ENCODE measurements around the gene PRRC2B. TPM values are rescaled to one million over a fixed set of nuclear protein-coding genes. Genes with fewer than 3 reads are reported as not detected.
A peak's percentile ranks its signal among the peaks of the same experiment; 100 is the strongest.
"Not testable (repeated sequence)": the region's sequence is repeated elsewhere in the genome, so short reads cannot be mapped to it uniquely, and the experiment has no call there.

PRRC2B gene
- total RNA-seq, 2 donors from 2014 or later, result 122 to 246 TPM

GRCh38 chr9:131467214-131467935 is 73.5 kb downstream of the PRRC2B start:
- no peak for ATAC-seq
- no peak overlapping the region for H3K4me3 Mint-ChIP-seq
- no peak for DNase-seq (ENCODE audit: low spot score)
- H3K9me3 Mint-ChIP-seq, result no peaks in the 10 kb centered on the region
- peaks cover 0 to 8% of the 10 kb centered on the region in 2 donors for H3K4me1 Mint-ChIP-seq (ENCODE audit: low read depth in 2 of 2)
- peaks cover 11% of the 10 kb centered on the region for H3K36me3 Mint-ChIP-seq
- H3K27ac Mint-ChIP-seq, result no peak overlapping the region
- H3K27me3 Mint-ChIP-seq, result no peaks in the 10 kb centered on the region

DNA sequence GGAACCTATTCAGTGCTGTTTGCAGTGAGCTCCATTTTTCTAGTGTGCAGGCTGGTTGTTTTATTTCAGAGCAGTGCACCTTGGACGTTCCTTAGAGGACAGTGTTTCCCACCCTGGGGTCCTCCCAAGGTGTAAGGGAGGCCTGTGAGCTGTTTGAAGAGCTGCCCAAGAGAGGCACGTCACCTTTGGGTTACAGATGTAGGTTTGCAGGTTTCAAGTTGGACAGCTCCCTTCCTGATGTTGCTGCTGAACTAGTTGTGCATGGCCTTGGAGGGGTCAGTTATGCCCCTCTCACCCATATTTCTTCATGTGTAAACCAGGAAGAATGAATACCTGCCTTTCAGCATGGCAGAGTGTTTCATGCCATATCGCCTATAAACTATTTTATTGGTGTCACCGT is 74.1 kb downstream of the PRRC2B start:
- no peaks in the 10 kb centered on the region for H3K27me3 Mint-ChIP-seq
- no peak for ATAC-seq
- peaks cover 15% of the 10 kb centered on the region for H3K36me3 Mint-ChIP-seq
- H3K27ac Mint-ChIP-seq, result no peak overlapping the region
- no peak overlapping the region for H3K4me3 Mint-ChIP-seq
- no peak for DNase-seq (ENCODE audit: low spot score)
- peaks cover 0 to 11% of the 10 kb centered on the region in 2 donors for H3K4me1 Mint-ChIP-seq (ENCODE audit: low read depth in 2 of 2)
- no peaks in the 10 kb centered on the region for H3K9me3 Mint-ChIP-seq

GRCh38 chr9:131469356-131469755 is 75.5 kb downstream of the PRRC2B start:
- H3K27me3 Mint-ChIP-seq, result no peaks in the 10 kb centered on the region
- H3K36me3 Mint-ChIP-seq, result peaks cover 15% of the 10 kb centered on the region
- no peak for DNase-seq (ENCODE audit: low spot score)
- peak overlapping the region in 1 of 2 donors; percentile 71 for H3K27ac Mint-ChIP-seq
- no peak for ATAC-seq
- no peaks in the 10 kb centered on the region for H3K9me3 Mint-ChIP-seq
- H3K4me3 Mint-ChIP-seq, result no peak overlapping the region
- peaks cover 0 to 11% of the 10 kb centered on the region in 2 donors for H3K4me1 Mint-ChIP-seq (ENCODE audit: low read depth in 2 of 2)

GRCh38 chr9:131469951-131470350 is 76.1 kb downstream of the PRRC2B start:
- H3K27ac Mint-ChIP-seq, result no peak overlapping the region
- peaks cover 19% of the 10 kb centered on the region for H3K36me3 Mint-ChIP-seq
- H3K4me1 Mint-ChIP-seq (ENCODE audit: low read depth in 2 of 2), result peaks cover 0 to 11% of the 10 kb centered on the region in 2 donors
- no peaks in the 10 kb centered on the region for H3K9me3 Mint-ChIP-seq
- no peak for DNase-seq (ENCODE audit: low spot score)
- no peak overlapping the region for H3K4me3 Mint-ChIP-seq
- H3K27me3 Mint-ChIP-seq, result no peaks in the 10 kb centered on the region
- no peak for ATAC-seq

DNA sequence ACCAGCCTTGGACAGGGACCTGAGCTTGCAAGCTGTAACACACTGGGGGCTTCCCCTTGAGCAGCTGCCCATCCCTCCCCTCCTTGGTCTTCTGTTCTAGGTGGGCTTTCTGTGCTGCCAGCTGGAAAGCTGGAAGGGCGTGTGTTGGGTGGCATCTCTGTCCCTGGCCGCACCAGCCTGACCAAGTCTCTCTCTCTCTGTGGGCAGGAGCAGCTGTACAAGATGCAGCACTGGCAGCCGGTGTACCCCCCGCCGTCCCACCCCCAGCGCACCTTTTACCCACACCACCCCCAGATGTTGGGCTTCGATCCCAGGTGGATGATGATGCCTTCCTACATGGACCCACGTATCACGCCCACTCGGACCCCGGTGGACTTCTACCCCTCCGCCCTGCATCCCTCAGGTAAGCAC is 76.7 kb downstream of the PRRC2B start:
- ATAC-seq, result no peak
- no peak overlapping the region for H3K4me3 Mint-ChIP-seq
- H3K27me3 Mint-ChIP-seq, result no peaks in the 10 kb centered on the region
- peaks cover 20% of the 10 kb centered on the region for H3K36me3 Mint-ChIP-seq
- H3K4me1 Mint-ChIP-seq (ENCODE audit: low read depth in 2 of 2), result peaks cover 0 to 11% of the 10 kb centered on the region in 2 donors
- H3K9me3 Mint-ChIP-seq, result no peaks in the 10 kb centered on the region
- no peak for DNase-seq (ENCODE audit: low spot score)
- no peak overlapping the region for H3K27ac Mint-ChIP-seq

DNA sequence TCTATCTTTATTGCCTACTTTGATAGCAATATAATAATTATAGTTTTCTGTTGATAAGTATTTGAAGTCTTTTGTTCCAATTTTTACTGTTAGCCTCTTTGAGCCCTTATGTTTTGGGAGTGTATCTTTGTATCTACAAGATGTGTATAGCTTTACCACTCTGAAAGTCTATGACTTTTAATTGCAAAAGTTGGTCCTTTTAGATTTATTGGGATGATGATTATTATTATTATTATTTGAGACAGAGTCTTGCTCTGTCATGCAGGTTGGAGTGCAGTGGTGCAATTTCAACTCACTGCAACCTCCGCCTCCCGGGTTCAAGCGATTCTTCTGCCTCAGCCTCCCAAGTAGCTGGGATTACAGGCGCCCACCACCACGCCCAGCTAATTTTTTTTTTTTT is 78.2 kb downstream of the PRRC2B start:
- Mint-ChIP-seq H3K4me1 (ENCODE audit: low read depth in 2 of 2) (peaks cover 0 to 11% of the 10 kb centered on the region in 2 donors), H3K36me3 (peaks cover 20% of the 10 kb centered on the region)
- not testable (repeated sequence) for H3K27ac Mint-ChIP-seq; H3K9me3 Mint-ChIP-seq; H3K4me3 Mint-ChIP-seq; ATAC-seq; DNase-seq (ENCODE audit: low spot score); H3K27me3 Mint-ChIP-seq

DNA sequence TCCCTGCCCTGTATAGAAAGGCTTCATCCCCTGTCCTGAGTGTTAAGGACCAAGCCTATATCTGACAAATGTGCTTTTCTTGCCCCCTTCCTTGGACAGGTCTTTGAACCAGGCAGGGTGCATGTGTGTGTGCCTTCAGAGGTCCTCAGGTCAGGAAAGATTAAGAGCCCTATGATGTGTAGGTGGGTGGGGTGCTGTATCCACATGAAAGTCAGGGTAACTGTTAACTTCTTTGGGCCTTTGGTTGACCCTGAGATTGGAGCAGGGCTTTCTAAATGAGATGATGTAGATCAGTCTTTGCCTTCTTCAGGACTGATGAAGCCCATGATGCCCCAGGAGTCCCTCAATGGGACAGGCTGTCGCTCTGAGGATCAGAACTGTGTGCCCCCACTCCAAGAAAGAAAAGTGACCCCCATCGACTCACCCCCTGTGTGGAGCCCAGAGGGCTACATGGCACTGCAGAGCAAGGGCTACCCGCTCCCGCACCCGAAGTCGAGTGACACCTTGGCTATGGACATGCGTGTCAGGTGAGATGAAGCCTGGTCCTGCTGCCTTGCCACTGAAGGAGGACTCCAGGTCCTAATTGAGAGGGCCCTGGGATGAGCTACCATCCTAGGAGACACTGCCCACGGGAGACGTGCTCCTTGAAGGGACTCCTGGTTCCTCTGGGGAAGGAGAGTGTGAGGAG is 79.5 kb downstream of the PRRC2B start:
- H3K4me3 Mint-ChIP-seq, result no peak overlapping the region
- no peaks in the 10 kb centered on the region for H3K27me3 Mint-ChIP-seq
- H3K27ac Mint-ChIP-seq, result no peak overlapping the region
- no peaks in the 10 kb centered on the region for H3K9me3 Mint-ChIP-seq
- H3K4me1 Mint-ChIP-seq (ENCODE audit: low read depth in 2 of 2), result peaks cover 0 to 13% of the 10 kb centered on the region in 2 donors
- peaks cover 20% of the 10 kb centered on the region for H3K36me3 Mint-ChIP-seq
- DNase-seq (ENCODE audit: low spot score) (peak; percentile 22), ATAC-seq (no peak)

- no peak for ATAC-seq
- H3K27me3 Mint-ChIP-seq, result no peaks in the 10 kb centered on the region
- peak; percentile 60 for DNase-seq (ENCODE audit: low spot score)
- peaks cover 20% of the 10 kb centered on the region for H3K36me3 Mint-ChIP-seq
- H3K27ac Mint-ChIP-seq, result no peak overlapping the region
- no peaks in the 10 kb centered on the region for H3K9me3 Mint-ChIP-seq
- H3K4me3 Mint-ChIP-seq, result no peak overlapping the region
- peaks cover 0 to 14% of the 10 kb centered on the region in 2 donors for H3K4me1 Mint-ChIP-seq (ENCODE audit: low read depth in 2 of 2)
Observed at GRCh38 chr9:131473891-131474290, 80.0 kb downstream of the PRRC2B start.

- Mint-ChIP-seq H3K4me1 (ENCODE audit: low read depth in 2 of 2) (peaks cover 0 to 14% of the 10 kb centered on the region in 2 donors), H3K27ac (no peak overlapping the region), H3K9me3 (no peaks in the 10 kb centered on the region), H3K4me3 (no peak overlapping the region), H3K36me3 (peaks cover 18% of the 10 kb centered on the region), H3K27me3 (no peaks in the 10 kb centered on the region)
- DNase-seq (ENCODE audit: low spot score), result peak; percentile 35
- no peak for ATAC-seq
Observed at GRCh38 chr9:131474711-131475110, 80.8 kb downstream of the PRRC2B start.

DNA sequence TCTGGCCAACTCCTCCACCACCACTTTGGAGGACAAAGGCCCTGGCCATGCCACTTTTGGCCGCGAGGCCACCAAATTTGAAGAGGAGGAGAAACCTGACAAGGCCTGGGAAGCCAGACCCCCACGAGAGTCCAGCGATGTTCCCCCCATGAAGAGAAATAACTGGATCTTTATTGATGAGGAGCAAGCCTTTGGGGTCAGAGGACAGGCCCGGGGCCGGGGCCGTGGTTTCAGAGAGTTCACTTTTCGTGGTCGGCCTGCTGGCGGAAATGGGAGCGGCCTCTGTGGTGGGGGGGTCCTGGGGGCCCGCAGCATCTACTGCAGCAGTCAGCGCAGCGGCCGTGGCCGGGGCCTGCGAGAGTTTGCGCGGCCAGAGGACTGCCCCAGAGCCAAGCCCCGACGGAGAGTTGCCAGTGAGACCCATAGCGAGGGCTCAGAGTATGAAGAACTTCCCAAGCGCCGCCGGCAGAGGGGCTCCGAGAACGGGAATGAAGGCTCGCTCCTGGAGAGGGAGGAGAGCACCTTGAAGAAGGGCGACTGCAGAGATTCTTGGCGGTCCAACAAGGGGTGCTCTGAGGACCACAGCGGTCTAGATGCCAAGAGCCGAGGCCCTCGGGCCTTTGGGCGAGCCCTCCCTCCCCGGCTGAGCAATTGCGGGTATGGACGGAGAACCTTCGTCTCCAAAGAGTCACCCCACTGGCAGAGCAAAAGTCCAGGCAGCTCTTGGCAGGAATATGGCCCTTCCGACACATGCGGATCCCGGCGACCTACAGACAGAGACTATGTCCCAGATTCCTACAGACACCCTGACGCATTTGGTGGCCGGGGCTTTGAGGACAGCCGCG is 81.4 kb downstream of the PRRC2B start:
- Mint-ChIP-seq H3K27ac (no peak overlapping the region), H3K36me3 (peaks cover 13% of the 10 kb centered on the region), H3K27me3 (no peaks in the 10 kb centered on the region), H3K4me1 (ENCODE audit: low read depth in 2 of 2) (peaks cover 0 to 11% of the 10 kb centered on the region in 2 donors), H3K4me3 (no peak overlapping the region), H3K9me3 (no peaks in the 10 kb centered on the region)
- ATAC-seq, result no peak
- peak; percentile 50 for DNase-seq (ENCODE audit: low spot score)

DNA sequence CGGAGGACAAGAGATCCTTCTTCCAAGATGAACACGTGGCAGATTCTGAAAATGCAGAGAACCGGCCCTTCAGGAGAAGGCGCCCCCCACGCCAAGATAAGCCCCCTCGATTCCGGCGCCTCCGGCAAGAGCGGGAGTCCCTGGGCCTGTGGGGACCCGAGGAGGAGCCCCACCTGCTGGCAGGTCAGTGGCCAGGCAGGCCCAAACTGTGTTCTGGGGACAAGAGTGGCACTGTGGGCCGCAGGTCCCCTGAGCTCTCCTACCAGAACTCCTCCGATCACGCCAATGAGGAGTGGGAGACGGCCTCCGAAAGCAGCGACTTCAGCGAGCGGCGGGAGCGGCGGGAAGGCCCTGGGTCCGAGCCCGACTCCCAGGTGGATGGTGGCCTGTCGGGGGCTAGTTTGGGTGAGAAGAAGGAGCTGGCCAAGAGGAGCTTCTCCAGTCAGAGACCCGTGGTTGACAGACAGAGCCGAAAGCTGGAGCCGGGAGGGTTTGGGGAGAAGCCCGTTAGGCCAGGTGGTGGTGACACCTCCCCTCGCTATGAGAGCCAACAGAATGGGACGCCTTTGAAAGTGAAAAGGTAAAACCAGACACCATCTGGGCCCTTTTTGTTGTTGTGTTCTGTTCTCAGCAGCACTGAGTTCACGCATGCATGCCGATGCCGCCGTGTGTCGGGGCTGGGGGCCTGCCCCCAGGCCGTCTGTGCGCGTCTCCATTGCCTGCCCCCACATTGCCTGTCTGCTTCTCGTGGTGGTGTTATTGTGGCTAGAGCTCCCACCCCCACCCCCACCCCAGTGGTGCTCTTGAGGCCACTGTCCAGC is 82.3 kb downstream of the PRRC2B start:
- Mint-ChIP-seq H3K27me3 (no peaks in the 10 kb centered on the region), H3K36me3 (peaks cover 9% of the 10 kb centered on the region), H3K27ac (no peak overlapping the region), H3K4me3 (no peak overlapping the region), H3K9me3 (no peaks in the 10 kb centered on the region), H3K4me1 (ENCODE audit: low read depth in 2 of 2) (peaks cover 0 to 7% of the 10 kb centered on the region in 2 donors)
- ATAC-seq (peak in 1 of 2 donors; percentile 8), DNase-seq (ENCODE audit: low spot score) (peak; percentile 53)

GRCh38 chr9:131476777-131477345 is 83.0 kb downstream of the PRRC2B start:
- Mint-ChIP-seq H3K4me3 (no peak overlapping the region), H3K27me3 (no peaks in the 10 kb centered on the region), H3K9me3 (no peaks in the 10 kb centered on the region), H3K27ac (no peak overlapping the region), H3K36me3 (peaks cover 10% of the 10 kb centered on the region), H3K4me1 (ENCODE audit: low read depth in 2 of 2) (peaks cover 0 to 6% of the 10 kb centered on the region in 2 donors)
- ATAC-seq, result no peak
- peak; percentile 40 for DNase-seq (ENCODE audit: low spot score)

DNA sequence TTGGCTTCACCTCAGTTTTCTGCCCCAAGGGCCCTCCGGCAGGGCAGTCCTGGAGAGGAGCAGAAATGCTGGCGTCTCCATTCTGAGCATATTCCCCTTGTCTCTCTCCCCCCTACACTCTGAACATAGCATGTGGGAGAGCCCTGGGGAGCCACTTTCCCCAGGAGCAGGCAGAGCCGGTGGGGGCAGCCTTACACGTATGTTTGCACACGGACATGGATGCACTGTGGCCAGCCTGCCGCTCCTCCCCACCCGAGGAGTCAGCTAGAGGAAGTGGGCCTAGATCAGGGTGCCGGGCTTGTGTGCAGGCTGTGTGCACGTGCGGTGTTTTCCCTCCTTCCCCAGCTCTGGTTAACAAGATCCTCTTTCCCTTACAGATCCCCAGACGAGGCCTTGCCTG is 83.5 kb downstream of the PRRC2B start:
- DNase-seq (ENCODE audit: low spot score) (peak; percentile 44), ATAC-seq (no peak)
- Mint-ChIP-seq H3K36me3 (peaks cover 15% of the 10 kb centered on the region), H3K27me3 (no peaks in the 10 kb centered on the region), H3K9me3 (no peaks in the 10 kb centered on the region), H3K4me3 (no peak overlapping the region), H3K4me1 (ENCODE audit: low read depth in 2 of 2) (peaks cover 0 to 6% of the 10 kb centered on the region in 2 donors), H3K27ac (no peak overlapping the region)
